Measurements from ENCODE around the gene HAUS8.
"Not testable (repeated sequence)": the region's sequence is repeated elsewhere in the genome, so short reads cannot be mapped to it uniquely, and the experiment has no call there.

HAUS8 gene

GRCh38 chr19:17075035-17075863 lies at the start of gene HAUS8, which contains the start of gene MYO9B:
Gene HAUS8, minus strand, starts transcription at chr19:17075452. Its CDS starts 30 bp downstream, at chr19:17075422.
Gene MYO9B, plus strand, starts transcription at chr19:17075777. Its CDS starts 25,941 bp downstream, at chr19:17101718.
- peak; percentile 100 for DNase-seq

- DNase-seq = no peak
These were observed 48.8 kb upstream of the HAUS8 start for GRCh38 chr19:17124025-17124424.

- no peak for DNase-seq
These were observed 47.8 kb upstream of the HAUS8 start for GRCh38 chr19:17123041-17123440.

- no peak for DNase-seq
These were observed 46.6 kb upstream of the HAUS8 start for GRCh38 chr19:17121736-17122293.

GRCh38 chr19:17118957-17119356 lies 43.7 kb upstream of the HAUS8 start:
- no peak for DNase-seq

- no peak for DNase-seq
These were observed 41.9 kb upstream of the HAUS8 start for GRCh38 chr19:17116996-17117702.

- no peak for DNase-seq
These were observed 39.2 kb upstream of the HAUS8 start for GRCh38 chr19:17114414-17114831.

GRCh38 chr19:17113127-17113785 lies 38.0 kb upstream of the HAUS8 start:
- DNase-seq = no peak

GRCh38 chr19:17112700-17113099 lies 37.4 kb upstream of the HAUS8 start:
- DNase-seq = no peak

DNA sequence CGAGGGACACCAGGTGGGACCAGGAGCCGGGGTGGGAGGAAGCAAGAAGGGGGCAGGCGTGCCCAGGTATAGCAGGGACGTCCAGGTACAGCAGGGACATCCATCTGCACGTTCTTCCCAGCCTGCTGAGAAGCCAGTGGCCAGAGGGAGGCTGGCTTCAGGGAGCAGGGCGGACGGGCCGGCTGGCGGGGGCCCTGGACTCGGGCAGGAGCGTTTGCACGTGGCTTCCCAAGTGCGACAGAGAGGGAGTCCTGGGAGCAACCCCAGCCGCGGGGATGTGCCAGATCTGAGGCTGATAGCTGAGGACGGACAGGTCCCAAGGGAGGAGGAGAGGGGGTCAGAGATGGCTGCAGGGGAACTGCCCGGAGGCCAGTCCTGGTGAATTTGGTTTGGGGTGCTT lies 37.0 kb upstream of the HAUS8 start:
- no peak for DNase-seq

DNA sequence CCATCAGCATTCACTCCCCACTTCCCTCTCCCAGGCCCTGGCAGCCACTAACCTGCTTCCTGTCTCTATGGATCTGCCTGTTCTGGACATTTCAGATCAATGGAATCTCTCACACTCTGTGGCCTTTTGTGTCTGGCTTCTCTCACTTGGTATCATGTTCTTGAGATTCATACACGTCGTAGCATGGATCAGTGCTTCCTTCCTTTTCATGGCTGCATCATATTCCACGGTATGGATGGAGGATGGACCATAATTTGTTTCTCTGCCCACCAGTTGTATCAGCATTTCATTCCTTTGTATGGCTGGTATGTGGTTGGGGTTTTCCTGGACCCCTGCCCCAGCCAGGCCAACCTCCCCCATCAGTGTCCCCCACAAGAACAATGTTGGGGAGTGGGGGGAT lies 36.5 kb upstream of the HAUS8 start:
- DNase-seq = no peak

DNA sequence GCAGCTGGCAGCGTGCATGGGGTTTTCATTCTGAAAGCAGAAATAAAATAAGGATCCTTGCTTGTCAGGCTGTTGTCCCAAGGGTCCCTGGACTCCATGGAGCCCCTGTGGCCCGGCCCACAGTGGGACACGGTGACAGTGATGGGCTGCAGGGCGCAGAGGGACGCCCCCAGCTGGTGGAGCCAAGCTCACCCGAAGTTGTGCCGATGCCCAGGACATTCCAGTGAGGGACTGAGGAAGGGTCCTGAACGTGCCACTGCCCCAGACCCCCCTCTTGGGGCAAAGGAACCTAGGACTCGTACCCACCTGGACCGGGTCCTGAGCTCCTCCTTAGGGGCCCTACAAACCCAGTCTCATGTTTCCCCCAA lies 35.3 kb upstream of the HAUS8 start:
- DNase-seq = no peak

DNA sequence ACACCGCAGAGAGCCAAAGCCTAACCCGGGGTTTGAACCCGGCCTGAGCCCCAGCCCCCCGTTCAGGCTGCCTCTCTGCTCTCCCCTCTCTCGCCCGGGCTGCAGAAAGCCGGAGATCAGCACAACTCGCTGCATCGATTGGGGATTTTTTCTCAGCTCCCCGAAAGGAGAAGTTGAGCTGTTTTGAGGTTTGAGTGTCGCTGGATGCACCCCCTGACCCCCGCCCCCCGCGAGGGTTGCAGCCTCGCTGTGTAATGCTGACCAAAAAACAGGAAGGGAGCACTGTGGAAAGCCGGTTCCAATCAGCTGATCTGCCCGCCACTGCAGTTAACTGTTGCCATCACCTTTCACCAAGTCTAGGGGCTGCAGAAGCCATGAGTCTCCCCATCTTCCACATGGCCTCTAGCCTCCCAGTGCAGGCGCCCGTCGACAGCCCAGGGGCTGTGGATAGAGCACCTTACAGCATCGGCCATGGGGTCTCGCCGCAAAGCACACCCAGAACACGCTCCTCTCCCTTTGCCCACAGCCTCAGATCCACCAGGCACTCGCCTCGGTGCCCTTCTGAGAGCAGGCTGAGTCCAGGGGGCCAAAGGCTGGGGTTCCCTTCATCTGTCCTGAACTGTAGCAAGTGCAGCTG lies 34.8 kb upstream of the HAUS8 start:
- peak; percentile 37 for DNase-seq

GRCh38 chr19:17109300-17109699 lies 34.0 kb upstream of the HAUS8 start:
- DNase-seq = no peak

DNA sequence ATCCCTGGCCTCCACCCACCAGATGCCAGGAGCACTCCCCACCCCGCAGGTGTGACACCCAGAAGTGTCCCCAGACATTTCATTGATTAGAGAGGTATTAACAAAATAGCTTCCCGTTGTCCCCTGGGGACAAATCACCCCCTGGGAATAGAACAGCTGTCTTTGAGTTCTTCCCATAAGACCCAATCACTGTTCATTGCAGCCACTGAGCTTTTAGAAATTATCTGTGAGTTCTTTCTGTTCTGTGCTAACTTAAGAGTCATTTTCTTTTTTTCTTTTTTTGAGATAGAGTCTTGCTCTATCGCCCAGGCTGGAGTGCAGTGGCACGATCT lies 33.2 kb upstream of the HAUS8 start:
- no peak for DNase-seq

- peak; percentile 4 for DNase-seq
These were observed 32.5 kb upstream of the HAUS8 start for GRCh38 chr19:17107546-17108452.

DNA sequence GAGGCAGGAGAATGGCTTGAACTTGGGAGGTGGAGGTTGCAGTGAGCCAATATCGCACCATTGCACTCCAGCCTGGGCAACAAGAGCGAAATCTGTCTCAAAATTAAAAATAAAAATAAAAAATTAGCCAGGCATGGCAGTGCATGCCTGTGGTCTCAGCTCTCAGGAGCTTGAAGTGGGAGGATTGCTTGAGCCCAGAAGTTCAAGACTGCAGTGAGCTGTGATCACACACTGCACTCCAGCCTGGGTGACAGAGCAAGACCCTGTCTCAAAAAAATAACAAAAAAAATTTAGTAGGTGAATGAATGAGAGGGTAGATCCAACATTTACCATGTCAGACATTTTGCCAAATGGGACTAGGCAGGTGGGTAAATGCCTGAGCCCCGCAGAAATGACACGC lies 31.7 kb upstream of the HAUS8 start:
- DNase-seq = not testable (repeated sequence)

DNA sequence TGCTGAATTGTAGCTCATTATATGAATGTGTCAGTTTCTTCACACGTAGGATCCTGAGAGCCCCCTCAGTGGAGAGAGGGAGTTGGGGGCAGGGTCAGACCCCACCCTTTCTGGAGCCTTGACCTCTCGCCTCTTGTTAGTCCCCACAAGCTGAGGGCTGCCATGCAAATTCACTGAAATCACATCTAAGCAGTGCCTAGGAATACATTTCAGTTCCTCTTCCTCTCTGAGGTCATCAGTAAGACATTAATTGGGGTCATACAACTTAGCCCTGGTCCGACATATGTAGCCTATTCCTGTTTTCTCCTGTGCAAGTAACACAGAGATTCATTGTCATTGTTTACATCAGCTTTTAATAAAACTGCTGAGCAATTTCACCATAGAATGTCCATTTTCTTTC lies 30.3 kb upstream of the HAUS8 start:
- DNase-seq = no peak

- DNase-seq = no peak
These were observed 29.4 kb upstream of the HAUS8 start for GRCh38 chr19:17104679-17105078.

- DNase-seq = peak; percentile 17
These were observed 27.9 kb upstream of the HAUS8 start for GRCh38 chr19:17103177-17103576.

DNA sequence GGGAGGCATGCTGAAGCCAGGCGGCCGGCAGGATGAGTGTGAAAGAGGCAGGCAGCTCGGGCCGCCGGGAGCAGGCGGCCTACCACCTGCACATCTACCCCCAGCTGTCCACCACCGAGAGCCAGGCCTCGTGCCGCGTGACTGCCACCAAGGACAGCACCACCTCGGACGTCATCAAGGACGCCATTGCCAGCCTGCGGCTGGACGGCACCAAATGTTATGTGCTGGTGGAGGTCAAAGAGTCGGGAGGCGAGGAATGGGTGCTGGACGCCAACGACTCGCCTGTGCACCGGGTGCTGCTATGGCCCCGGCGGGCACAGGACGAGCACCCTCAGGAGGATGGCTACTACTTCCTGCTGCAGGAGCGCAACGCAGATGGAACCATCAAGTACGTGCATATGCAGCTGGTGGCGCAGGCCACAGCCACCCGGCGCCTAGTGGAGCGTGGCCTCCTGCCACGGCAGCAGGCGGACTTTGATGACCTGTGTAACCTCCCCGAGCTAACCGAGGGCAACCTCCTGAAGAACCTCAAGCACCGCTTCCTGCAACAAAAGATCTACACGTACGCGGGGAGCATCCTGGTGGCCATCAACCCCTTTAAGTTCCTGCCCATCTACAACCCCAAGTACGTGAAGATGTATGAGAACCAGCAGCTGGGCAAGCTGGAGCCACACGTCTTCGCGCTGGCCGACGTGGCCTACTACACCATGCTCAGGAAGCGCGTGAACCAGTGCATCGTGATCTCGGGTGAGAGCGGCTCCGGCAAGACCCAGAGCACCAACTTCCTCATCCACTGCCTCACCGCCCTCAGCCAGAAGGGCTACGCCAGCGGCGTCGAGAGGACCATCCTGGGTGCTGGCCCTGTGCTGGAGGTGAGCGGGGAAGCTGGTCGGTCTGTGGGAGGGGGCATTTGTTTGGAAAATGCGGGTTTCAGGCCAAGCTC lies 26.7 kb upstream of the HAUS8 start:
- DNase-seq = no peak

All from CD4-positive, alpha-beta T cell treated with Interleukin-21 for 1 hour (primary cell).